Naive thymus-derived CD8-positive, alpha-beta T cell (primary cell): ENCODE measurements around the gene ST6GAL1. TPM values are rescaled to one million over a fixed set of nuclear protein-coding genes. Genes with fewer than 3 reads are reported as not detected.
"Not testable (repeated sequence)": the region's sequence is repeated elsewhere in the genome, so short reads cannot be mapped to it uniquely, and the experiment has no call there.

Experiments used
- ATAC-seq, 2 donors: fragments of 150-1000 bp; cut with Tn5 transposase in 1 of 2; sonication (Bioruptor Pico), chemical (Tn5 transposase) in 1 of 2; 1 replicate in 1 of 2; 2 replicates in 1 of 2; pipeline ENCODE4 v1.10.0; 2021; ENCODE audit warnings: mild to moderate bottlenecking in 2 of 2, moderate library complexity in 2 of 2
- POLR2A ChIA-PET: fragments of 350-600 bp; sonication (Branson Sonifier 250); formaldehyde crosslinking; loops from one replicate; lab custom pipeline; 2021; ENCODE audit warnings: antibody characterized with exemption; lab: Charles Lee
- DNase-seq, 10 donors: peaks; one replicate each; pipeline versions ENCODE4 v3.0.0 to v3.0.0-alpha.2; 2020 to 2022
- H3K27ac Mint-ChIP-seq, 10 donors: one replicate each; pipeline ENCODE4 v1.8.0; 2020 to 2022; ENCODE audit warnings: mild to moderate bottlenecking in 10 of 10, mixed read lengths in 10 of 10, moderate library complexity in 4 of 10, inconsistent platforms in 1 of 10
- H3K27me3 Mint-ChIP-seq, 5 donors: one replicate each; pipeline ENCODE4 v1.8.0; 2021 to 2022; ENCODE audit warnings: mixed read lengths in 5 of 5
- H3K36me3 Mint-ChIP-seq, 3 donors: one replicate each; pipeline ENCODE4 v1.8.0; 2020 to 2022; ENCODE audit warnings: mixed read lengths in 3 of 3, mild to moderate bottlenecking in 2 of 3, inconsistent platforms in 1 of 3
- H3K4me1 Mint-ChIP-seq, 4 donors: one replicate each; pipeline ENCODE4 v1.8.0; 2021 to 2022; ENCODE audit warnings: mixed read lengths in 4 of 4
- H3K4me3 Mint-ChIP-seq, 10 donors: one replicate each; pipeline ENCODE4 v1.8.0; 2020 to 2022; ENCODE audit warnings: mild to moderate bottlenecking in 10 of 10, mixed read lengths in 10 of 10, moderate library complexity in 6 of 10, inconsistent platforms in 1 of 10
- H3K9me3 Mint-ChIP-seq, 9 donors: one replicate each; pipeline ENCODE4 v1.8.0; 2020 to 2022; ENCODE audit warnings: mixed read lengths in 9 of 9, mild to moderate bottlenecking in 3 of 9, inconsistent platforms in 1 of 9, moderate library complexity in 1 of 9
- polyA plus RNA-seq, 3 donors: library from polyadenylated mRNA; unstranded; fragments of 300-500 nt; fragmentation: Illumina TruSeq; gene quantifications; one replicate each; pipeline ENCODE4 v1.2.3, GENCODE V29; 2021
- total RNA-seq, 8 experiments: library from RNA in 2 of 8; stranded (reverse) in 2 of 8; gene quantifications; one replicate each; pipeline ENCODE4 v1.2.3 and lab custom pipeline; 2021 to 2026

The ST6GAL1 gene, protein sequence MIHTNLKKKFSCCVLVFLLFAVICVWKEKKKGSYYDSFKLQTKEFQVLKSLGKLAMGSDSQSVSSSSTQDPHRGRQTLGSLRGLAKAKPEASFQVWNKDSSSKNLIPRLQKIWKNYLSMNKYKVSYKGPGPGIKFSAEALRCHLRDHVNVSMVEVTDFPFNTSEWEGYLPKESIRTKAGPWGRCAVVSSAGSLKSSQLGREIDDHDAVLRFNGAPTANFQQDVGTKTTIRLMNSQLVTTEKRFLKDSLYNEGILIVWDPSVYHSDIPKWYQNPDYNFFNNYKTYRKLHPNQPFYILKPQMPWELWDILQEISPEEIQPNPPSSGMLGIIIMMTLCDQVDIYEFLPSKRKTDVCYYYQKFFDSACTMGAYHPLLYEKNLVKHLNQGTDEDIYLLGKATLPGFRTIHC
- total RNA-seq (100 to 1,000 TPM; 223 to 250 TPM), polyA plus RNA-seq (100 to 1,000 TPM; 139 to 237 (median 167) TPM), total RNA-seq (lab: John Stamatoyannopoulos, UW) (179 to 375 (median 262) reads per million in 6 experiments)

DNA sequence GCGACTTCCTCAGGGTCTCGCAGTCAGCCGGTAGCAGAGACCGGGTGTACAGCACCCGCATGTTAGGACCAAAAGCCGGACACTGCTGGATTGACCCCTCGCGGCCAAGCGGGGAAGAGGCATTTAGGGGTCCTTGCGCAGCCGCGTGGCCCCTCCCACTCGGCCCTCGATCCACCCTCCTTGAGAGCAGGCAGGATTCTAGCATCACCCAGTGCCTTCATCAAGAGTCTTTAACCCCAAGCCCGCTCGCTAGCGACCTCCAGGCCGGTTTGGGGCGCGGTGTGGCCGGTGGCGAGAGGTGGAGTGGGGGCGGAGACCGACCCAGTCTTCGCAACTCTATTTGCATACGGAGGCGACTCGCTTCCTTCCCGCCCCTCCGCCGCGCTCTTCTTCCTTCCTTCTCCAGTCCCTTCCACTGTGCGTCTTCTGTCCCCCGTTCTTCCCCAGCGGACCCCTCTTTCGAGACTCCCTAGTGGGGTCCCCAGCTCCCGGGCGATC is at the start of gene ST6GAL1:
ST6GAL1 (plus strand) TSS at position 384 of the 498 bp plus-strand sequence. CDS start 112,178 bp downstream, outside the sequence.
- Mint-ChIP-seq H3K27me3 (no peaks in the 10 kb centered on the region), H3K27ac (peak within 1 kb of the TSS; percentile 93 to 97 (median 96)), H3K4me1 (peaks cover 24 to 46% (median 38%) of the 10 kb centered on the region in 4 donors), H3K36me3 (peaks cover 0 to 19% (median 5%) of the 10 kb centered on the region in 3 donors), H3K4me3 (peak within 1 kb of the TSS; percentile 95 to 100 (median 99)), H3K9me3 (peaks cover 0 to 2% (median 0%) of the 10 kb centered on the region in 9 donors)
- DNase-seq (peak; percentile 45 to 83 (median 58)), ATAC-seq (peak; percentile 45 to 68)
- POLR2A ChIA-PET = interaction anchor here (0.7 to 6.5 kb wide), 16 partner anchors 9 to 209 kb away, joined by 3 to 98 read pairs (median 10); partner anchors contain the start of genes EIF4A2 and RPL39L

DNA sequence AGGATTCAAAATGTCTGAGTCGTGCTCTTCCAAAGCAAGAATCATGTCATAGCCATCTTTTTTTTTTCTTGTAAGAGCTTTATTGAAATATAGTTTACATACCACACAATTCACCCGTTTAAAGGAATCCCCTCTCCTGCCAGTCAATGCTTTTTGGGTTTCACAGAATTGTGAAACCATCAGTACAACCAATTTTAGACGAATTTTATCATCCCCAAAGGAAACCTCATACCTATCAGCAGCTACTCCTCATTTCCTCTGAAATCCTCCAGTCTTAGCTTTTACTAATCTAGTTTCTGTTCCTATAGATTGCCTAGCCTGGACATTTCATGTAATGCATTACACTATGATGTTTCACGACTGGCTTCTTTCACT is 48.2 kb upstream of the ST6GAL1 start:
- Mint-ChIP-seq H3K4me1 (peaks cover 11 to 33% (median 30%) of the 10 kb centered on the region in 4 donors), H3K27me3 (no peaks in the 10 kb centered on the region), H3K27ac (peak overlapping the region in 4 of 10 donors; percentile 2 to 24 (median 8)), H3K4me3 (no peak overlapping the region), H3K36me3 (no peaks in the 10 kb centered on the region), H3K9me3 (peaks cover 0 to 2% (median 0%) of the 10 kb centered on the region in 9 donors)
- POLR2A ChIA-PET = interaction anchor here (1.0 kb wide), 1 partner anchor 257 kb away, joined by 3 read pairs; the partner anchor contains the start of gene RPL39L
- no peak for DNase-seq
- no peak for ATAC-seq

DNA sequence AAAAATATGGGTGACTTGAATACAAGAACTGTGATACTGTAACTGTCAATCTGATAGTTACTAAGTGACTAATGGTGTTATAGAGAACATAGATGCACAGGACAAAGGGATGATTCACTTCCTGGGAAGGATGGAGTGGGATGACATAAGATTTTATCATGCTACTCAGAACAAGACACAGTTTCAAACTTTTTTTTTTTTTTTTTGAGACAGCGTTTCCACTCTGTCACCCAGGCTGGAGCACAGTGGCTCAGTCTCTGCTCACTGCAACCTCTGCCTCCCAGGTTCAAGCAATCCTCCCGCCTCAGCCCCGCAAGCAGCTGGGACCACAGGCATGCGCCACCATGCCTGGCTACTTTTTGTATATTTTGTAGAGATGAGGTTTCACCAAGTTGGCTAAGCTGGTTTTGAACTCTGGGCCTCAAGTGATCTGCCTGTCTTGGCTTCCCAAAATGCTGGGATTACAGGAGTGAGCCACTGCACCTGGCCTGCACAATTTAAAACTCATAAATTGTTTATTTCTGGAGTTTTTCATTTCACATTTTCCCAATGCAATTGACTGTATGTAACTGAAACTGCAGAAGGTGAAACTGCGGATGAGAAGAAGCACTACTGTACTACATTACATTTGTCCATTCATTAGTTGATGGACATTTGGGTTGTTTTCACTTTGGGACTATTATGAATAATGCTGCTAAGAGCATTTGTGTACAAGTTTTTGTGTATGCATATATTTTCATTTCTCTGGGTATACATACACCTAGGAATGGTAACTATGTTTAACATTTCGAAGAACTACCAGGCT is 47.2 kb upstream of the ST6GAL1 start:
- Mint-ChIP-seq H3K4me3 (no peak overlapping the region), H3K27ac (peak overlapping the region in 1 of 10 donors; percentile 48)
- DNase-seq = no peak

DNA sequence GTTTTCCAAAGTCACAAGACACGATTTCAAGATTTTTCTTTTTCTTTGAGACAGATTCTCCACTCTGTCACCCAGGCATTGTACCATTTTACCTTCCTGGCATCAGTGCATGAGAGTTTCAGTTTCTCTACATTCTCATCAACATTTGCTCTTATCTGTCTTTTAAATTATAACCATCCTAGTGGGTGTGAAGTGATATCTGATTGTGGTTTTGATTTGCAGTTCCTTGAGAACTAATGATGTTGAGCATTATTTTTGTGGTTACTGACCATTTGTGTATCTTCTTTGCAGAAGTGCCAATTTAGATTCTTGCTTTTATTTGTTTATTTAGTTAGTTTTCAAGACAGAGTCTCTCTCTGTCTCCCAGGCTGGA is 46.7 kb upstream of the ST6GAL1 start:
- POLR2A ChIA-PET = no interaction called here
- Mint-ChIP-seq H3K4me1 (peaks cover 13 to 38% (median 34%) of the 10 kb centered on the region in 4 donors), H3K27me3 (no peaks in the 10 kb centered on the region), H3K27ac (peak overlapping the region in 1 of 10 donors; percentile 48), H3K36me3 (no peaks in the 10 kb centered on the region), H3K4me3 (no peak overlapping the region), H3K9me3 (no peaks in the 10 kb centered on the region)
- ATAC-seq (no peak), DNase-seq (no peak)

More for the DNA sequence above, 47.2 kb upstream of the ST6GAL1 start:
- Mint-ChIP-seq H3K36me3 (no peaks in the 10 kb centered on the region), H3K4me1 (peaks cover 13 to 33% (median 30%) of the 10 kb centered on the region in 4 donors), H3K9me3 (no peaks in the 10 kb centered on the region), H3K27me3 (no peaks in the 10 kb centered on the region)
- POLR2A ChIA-PET = interaction anchor here (1.0 kb wide), 1 partner anchor 256 kb away, joined by 3 read pairs; the partner anchor contains the start of gene RPL39L
- no peak for ATAC-seq

DNA sequence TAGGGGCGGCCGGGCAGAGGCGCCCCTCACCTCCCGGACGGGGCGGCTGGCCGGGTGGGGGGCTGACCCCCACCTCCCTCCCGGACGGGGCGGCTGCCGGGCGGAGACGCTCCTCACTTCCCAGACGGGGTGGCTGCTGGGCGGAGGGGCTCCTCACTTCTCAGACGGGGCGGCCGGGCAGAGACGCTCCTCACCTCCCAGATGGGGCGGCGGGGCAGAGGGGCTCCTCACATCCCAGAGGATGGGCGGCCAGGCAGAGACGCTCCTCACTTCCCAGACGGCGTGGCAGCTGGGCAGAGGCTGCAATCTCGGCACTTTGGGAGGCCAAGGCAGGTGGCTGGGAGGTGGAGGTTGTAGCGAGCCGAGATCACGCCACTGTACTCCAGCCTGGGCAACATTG is 45.5 kb upstream of the ST6GAL1 start:
- H3K27ac Mint-ChIP-seq, H3K36me3 Mint-ChIP-seq, H3K9me3 Mint-ChIP-seq, H3K4me3 Mint-ChIP-seq, POLR2A ChIA-PET, DNase-seq, ATAC-seq, H3K27me3 Mint-ChIP-seq: not testable (repeated sequence)
- peaks cover 16 to 45% (median 36%) of the 10 kb centered on the region in 4 donors for H3K4me1 Mint-ChIP-seq

DNA sequence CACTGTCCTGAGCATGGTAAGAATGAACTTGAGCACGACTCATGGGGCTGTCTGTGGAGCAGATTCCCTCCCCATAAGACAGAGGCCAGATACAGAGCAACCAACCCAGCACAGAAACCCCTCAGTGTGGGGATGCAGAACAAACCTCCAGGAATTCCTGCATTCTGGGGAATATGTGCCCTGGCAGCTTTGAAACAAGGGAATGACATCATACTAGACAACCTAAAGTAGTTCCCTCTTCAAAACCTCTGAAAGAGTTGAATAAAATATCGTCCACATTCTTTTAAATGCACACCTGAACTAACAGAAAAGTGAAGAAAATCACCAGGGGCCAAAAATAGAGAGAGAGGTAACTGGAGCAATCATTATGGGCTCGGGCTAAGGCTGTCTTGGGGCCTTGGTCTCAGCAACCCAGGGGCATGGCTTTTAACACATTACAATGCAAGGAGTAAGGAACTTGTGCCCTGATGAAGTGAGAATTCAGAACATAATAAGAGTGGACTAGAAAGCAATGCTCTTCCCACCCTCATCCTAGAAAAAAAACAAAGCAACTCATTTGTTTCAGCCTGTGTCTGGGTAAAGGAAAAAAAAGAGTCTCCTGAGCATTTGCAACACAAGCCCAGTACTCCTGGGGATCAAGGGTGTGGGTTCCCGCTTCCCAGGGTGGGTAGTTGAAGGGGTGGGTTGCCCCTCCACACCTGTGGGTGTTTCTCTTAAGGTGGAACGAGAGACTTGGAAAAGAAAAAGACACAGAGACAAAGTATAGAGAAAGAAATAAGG is 43.9 kb upstream of the ST6GAL1 start:
- H3K9me3 Mint-ChIP-seq = no peaks in the 10 kb centered on the region
- ATAC-seq (no peak), DNase-seq (no peak)
- no peak overlapping the region for H3K27ac Mint-ChIP-seq
- peaks cover 13 to 34% (median 26%) of the 10 kb centered on the region in 4 donors for H3K4me1 Mint-ChIP-seq
- no peaks in the 10 kb centered on the region for H3K27me3 Mint-ChIP-seq
- H3K36me3 Mint-ChIP-seq = no peaks in the 10 kb centered on the region
- POLR2A ChIA-PET = no interaction called here
- H3K4me3 Mint-ChIP-seq = no peak overlapping the region

DNA sequence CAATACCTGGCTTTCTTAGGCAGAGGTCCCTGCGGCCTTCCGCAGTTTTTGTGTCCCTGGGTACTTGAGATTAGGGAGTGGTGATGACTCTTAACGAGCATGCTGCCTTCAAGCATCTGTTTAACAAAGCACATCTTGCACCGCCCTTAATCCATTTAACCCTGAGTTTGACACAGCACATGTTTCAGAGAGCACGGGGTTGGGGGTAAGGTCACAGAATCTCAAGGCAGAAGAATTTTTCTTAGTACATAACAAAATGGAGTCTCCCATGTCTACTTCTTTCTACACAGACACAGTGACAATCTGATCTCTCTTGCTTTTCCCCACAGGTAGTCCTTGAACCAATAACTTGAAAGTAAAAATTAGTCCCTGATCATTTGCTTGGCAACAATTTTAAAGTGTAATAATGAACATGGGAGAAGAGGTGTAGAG is 42.8 kb upstream of the ST6GAL1 start:
- H3K27me3 Mint-ChIP-seq, H3K4me3 Mint-ChIP-seq, H3K27ac Mint-ChIP-seq, DNase-seq, H3K9me3 Mint-ChIP-seq, ATAC-seq, POLR2A ChIA-PET, H3K36me3 Mint-ChIP-seq: not testable (repeated sequence)
- H3K4me1 Mint-ChIP-seq = peaks cover 10 to 28% (median 20%) of the 10 kb centered on the region in 4 donors

DNA sequence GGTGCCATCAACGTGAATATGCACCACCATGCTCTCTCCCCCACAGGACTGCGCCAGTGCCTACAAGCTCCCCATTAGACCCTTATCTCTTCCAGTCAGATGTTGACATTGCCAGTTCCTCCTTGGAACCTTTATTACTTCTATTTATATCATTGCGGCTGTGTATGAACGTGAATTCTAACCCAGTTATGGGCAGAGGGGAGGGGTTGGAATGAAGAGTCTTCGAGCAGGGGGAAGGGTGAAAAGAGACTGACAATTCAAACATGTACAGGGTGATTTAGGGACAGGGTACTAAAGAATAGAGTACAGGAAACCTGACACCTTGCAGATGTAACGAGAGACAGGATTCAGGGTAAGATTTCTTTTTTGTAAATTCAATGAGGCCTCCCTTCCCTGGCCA is 41.8 kb upstream of the ST6GAL1 start:
- POLR2A ChIA-PET = no interaction called here
- no peaks in the 10 kb centered on the region for H3K27me3 Mint-ChIP-seq
- no peak overlapping the region for H3K4me3 Mint-ChIP-seq
- no peak for ATAC-seq
- no peak for DNase-seq
- peaks cover 9 to 25% (median 12%) of the 10 kb centered on the region in 4 donors for H3K4me1 Mint-ChIP-seq
- no peaks in the 10 kb centered on the region for H3K9me3 Mint-ChIP-seq
- no peaks in the 10 kb centered on the region for H3K36me3 Mint-ChIP-seq
- peak overlapping the region in 3 of 10 donors; percentile 13 to 21 (median 16) for H3K27ac Mint-ChIP-seq

DNA sequence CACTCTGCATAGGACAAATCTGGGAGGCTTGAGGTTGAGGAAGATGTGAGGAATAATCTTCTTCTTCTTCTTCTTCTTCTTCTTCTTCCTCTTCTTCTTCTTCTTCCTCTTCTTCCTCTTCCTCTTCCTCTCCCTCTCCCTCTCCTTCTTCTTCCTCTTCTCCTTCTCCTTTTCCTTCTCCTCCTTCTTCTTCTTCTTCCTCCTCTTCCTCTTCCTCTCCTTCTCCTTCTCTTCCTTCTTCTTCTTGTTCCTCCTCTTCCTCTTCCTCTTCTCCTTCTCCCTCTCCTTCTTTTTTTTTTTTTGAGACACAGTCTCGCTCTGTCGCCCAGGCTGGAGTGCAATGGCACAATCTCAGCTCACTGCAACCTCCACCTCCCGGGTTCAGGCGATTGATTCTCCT is 40.6 kb upstream of the ST6GAL1 start:
- not testable (repeated sequence) for H3K4me3 Mint-ChIP-seq, H3K9me3 Mint-ChIP-seq, H3K27me3 Mint-ChIP-seq, ATAC-seq, H3K36me3 Mint-ChIP-seq, DNase-seq
- POLR2A ChIA-PET = interaction anchor here (0.7 kb wide), 1 partner anchor 53 kb away, joined by 6 read pairs; no protein-coding TSS in a partner anchor
- H3K4me1 Mint-ChIP-seq = peaks cover 5 to 22% (median 10%) of the 10 kb centered on the region in 4 donors
- peak overlapping the region in 1 of 10 donors; percentile 29 for H3K27ac Mint-ChIP-seq

DNA sequence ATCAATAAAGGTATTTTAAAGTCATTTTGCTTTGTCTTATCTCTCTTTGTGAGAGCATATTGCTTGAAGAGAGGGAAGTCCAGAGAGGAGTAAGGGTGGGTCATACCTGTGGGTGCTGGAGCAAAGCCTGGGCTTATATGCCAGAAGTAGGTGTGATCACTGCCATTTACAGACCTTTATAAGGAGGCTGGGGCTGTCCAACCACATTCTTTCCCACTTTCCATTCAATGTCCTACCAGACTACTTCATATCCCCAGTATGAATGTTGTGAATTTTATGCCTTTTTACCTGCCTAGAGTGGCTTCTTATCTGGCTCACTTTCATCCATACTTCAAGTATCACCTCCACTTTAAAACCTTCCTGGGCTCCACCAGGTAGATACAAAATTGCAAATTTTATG is 39.4 kb upstream of the ST6GAL1 start:
- Mint-ChIP-seq H3K9me3 (no peaks in the 10 kb centered on the region), H3K27me3 (no peaks in the 10 kb centered on the region), H3K4me1 (peaks cover 5 to 22% (median 9%) of the 10 kb centered on the region in 4 donors), H3K4me3 (no peak overlapping the region), H3K36me3 (no peaks in the 10 kb centered on the region), H3K27ac (no peak overlapping the region)
- ATAC-seq (no peak), DNase-seq (no peak)
- POLR2A ChIA-PET = no interaction called here

DNA sequence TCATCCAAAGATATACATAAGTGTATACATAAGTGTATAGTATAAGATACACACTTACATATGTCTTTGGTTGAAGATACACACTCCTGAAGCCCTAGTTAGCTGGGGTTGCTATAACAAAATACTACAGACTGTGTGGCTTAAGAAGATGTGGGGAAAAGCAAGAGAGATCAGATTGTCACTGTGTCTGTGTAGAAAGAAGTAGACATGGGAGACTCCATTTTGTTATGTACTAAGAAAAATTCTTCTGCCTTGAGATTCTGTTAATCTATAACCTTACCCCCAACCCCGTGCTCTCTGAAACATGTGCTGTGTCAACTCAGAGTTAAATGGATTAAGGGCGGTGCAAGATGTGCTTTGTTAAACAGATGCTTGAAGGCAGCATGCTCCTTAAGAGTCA is 37.3 kb upstream of the ST6GAL1 start:
- H3K36me3 Mint-ChIP-seq, POLR2A ChIA-PET, ATAC-seq, H3K27me3 Mint-ChIP-seq, H3K27ac Mint-ChIP-seq, H3K4me3 Mint-ChIP-seq, DNase-seq, H3K9me3 Mint-ChIP-seq: not testable (repeated sequence)
- peaks cover 5 to 27% (median 13%) of the 10 kb centered on the region in 4 donors for H3K4me1 Mint-ChIP-seq

DNA sequence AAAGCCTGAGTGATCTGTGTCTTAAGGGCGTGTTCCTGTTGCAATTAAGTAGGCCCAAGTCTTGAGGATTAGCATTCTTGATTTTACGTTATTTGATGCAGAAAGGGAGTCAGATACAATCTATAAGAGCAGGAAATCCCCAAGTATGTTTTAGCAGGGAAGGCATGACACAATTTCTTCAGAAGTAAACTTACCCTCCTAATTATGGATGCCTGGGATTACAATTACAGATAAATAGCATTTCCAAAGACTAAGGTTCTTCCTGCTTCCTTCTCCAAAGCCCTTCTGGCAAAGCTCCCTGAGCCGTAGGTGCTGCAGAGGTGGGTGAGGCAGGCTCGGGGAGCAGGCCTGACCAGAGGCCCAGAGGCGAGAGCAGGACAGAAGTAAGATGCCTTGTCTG is 34.9 kb upstream of the ST6GAL1 start:
- no peak overlapping the region for H3K4me3 Mint-ChIP-seq
- H3K4me1 Mint-ChIP-seq = peaks cover 5 to 25% (median 13%) of the 10 kb centered on the region in 4 donors
- no peak for DNase-seq
- no peaks in the 10 kb centered on the region for H3K9me3 Mint-ChIP-seq
- H3K27ac Mint-ChIP-seq = no peak overlapping the region
- POLR2A ChIA-PET = interaction anchor here (1.6 kb wide), 1 partner anchor 14 kb away, joined by 7 read pairs; no protein-coding TSS in a partner anchor
- ATAC-seq = no peak
- H3K36me3 Mint-ChIP-seq = no peaks in the 10 kb centered on the region
- no peaks in the 10 kb centered on the region for H3K27me3 Mint-ChIP-seq
